ENCODE data around the gene PIP5K1B.

The PIP5K1B gene

GRCh38 chr9:68804911-68805889 is 100.2 kb downstream of the PIP5K1B start:
- Histone ChIP-seq H3K4me3 (ENCODE audit: low read length) (no peak overlapping the region), H3F3A (ENCODE audit: control insufficient read depth, insufficient read depth) (no peaks in the 10 kb centered on the region), H3K27ac (ENCODE audit: low read depth, low read length) (no peak overlapping the region), H3K9me3 (ENCODE audit: control insufficient read depth, insufficient read depth, low read length) (no peaks in the 10 kb centered on the region), H3K9me2 (replicated peaks; ENCODE audit: control insufficient read depth, low read length) (no peaks in the 10 kb centered on the region), H3K4me1 (ENCODE audit: control insufficient read depth, low read length) (peaks cover 14% of the 10 kb centered on the region), H3K79me2 (ENCODE audit: control insufficient read depth, low read length) (no peaks in the 10 kb centered on the region), H3K4me2 (ENCODE audit: low read length) (no peak overlapping the region), H4K20me1 (ENCODE audit: control insufficient read depth, insufficient read depth, low read depth, low read length) (no peaks in the 10 kb centered on the region), H3K36me3 (ENCODE audit: control insufficient read depth, low read length) (no peaks in the 10 kb centered on the region), H3K27me3 (ENCODE audit: control insufficient read depth, low read length) (no peaks in the 10 kb centered on the region; the same call in none of the 2 replicates)
- TF ChIP-seq, protein P1, sequence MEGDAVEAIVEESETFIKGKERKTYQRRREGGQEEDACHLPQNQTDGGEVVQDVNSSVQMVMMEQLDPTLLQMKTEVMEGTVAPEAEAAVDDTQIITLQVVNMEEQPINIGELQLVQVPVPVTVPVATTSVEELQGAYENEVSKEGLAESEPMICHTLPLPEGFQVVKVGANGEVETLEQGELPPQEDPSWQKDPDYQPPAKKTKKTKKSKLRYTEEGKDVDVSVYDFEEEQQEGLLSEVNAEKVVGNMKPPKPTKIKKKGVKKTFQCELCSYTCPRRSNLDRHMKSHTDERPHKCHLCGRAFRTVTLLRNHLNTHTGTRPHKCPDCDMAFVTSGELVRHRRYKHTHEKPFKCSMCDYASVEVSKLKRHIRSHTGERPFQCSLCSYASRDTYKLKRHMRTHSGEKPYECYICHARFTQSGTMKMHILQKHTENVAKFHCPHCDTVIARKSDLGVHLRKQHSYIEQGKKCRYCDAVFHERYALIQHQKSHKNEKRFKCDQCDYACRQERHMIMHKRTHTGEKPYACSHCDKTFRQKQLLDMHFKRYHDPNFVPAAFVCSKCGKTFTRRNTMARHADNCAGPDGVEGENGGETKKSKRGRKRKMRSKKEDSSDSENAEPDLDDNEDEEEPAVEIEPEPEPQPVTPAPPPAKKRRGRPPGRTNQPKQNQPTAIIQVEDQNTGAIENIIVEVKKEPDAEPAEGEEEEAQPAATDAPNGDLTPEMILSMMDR (IDR thresholded peaks at IDR 0.05; ENCODE audit: low read depth, low read length, poor library complexity, severe bottlenecking): no peak
- no peak for TF ChIP-seq EZH2phosphoT487 (IDR thresholded peaks at IDR 0.05; ENCODE audit: borderline replicate concordance, low read length)

GRCh38 chr9:68805890-68806517 is 101.0 kb downstream of the PIP5K1B start:
- Histone ChIP-seq H3K79me2 (ENCODE audit: control insufficient read depth, low read length) (no peaks in the 10 kb centered on the region), H3K27me3 (ENCODE audit: control insufficient read depth, low read length) (no peaks in the 10 kb centered on the region; the same call in none of the 2 replicates), H3K36me3 (ENCODE audit: control insufficient read depth, low read length) (no peaks in the 10 kb centered on the region), H3K9me3 (ENCODE audit: control insufficient read depth, insufficient read depth, low read length) (no peaks in the 10 kb centered on the region), H3K4me3 (ENCODE audit: low read length) (no peak overlapping the region), H4K20me1 (ENCODE audit: control insufficient read depth, insufficient read depth, low read depth, low read length) (no peaks in the 10 kb centered on the region), H3K9me2 (replicated peaks; ENCODE audit: control insufficient read depth, low read length) (no peaks in the 10 kb centered on the region), H3F3A (ENCODE audit: control insufficient read depth, insufficient read depth) (no peaks in the 10 kb centered on the region), H3K27ac (ENCODE audit: low read depth, low read length) (no peak overlapping the region), H3K4me2 (ENCODE audit: low read length) (no peak overlapping the region), H3K4me1 (ENCODE audit: control insufficient read depth, low read length) (peaks cover 14% of the 10 kb centered on the region)
- no peak for TF ChIP-seq EZH2phosphoT487 (IDR thresholded peaks at IDR 0.05; ENCODE audit: borderline replicate concordance, low read length)
- TF ChIP-seq, protein P1 (IDR thresholded peaks at IDR 0.05; ENCODE audit: low read depth, low read length, poor library complexity, severe bottlenecking): no peak

DNA sequence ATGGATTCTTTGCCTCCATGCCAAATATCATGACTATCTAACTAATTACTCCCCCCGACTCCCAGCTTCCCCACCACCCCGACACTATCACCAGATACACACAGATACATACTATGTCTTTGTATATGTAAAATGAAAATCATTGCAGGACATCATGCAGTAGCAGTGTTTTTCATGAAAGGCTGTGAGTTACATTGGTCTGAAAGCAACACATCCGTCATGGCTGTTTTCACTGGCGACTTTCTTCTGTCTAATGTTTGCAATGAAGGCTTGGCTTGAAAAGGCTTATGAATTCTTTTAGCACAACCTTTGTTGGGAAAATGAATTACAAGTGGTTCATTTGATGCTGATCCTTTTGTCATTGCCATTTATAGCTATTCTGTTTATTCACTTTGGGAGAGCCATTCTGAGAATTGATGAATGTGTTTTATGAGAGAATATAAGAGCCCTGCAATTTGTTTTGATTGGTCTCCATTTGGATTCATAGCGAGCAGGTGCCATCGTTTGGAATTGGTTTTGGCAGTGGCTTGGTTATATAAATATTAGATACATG is 103.4 kb downstream of the PIP5K1B start:
- Histone ChIP-seq H3F3A (ENCODE audit: control insufficient read depth, insufficient read depth) (no peaks in the 10 kb centered on the region), H3K27ac (ENCODE audit: low read depth, low read length) (no peak overlapping the region), H3K4me1 (ENCODE audit: control insufficient read depth, low read length) (peaks cover under 1% of the 10 kb centered on the region; the same call in 1 of the 2 replicates), H3K4me2 (ENCODE audit: low read length) (no peak overlapping the region), H3K79me2 (ENCODE audit: control insufficient read depth, low read length) (no peaks in the 10 kb centered on the region), H3K4me3 (ENCODE audit: low read length) (no peak overlapping the region), H4K20me1 (ENCODE audit: control insufficient read depth, insufficient read depth, low read depth, low read length) (no peaks in the 10 kb centered on the region), H3K36me3 (ENCODE audit: control insufficient read depth, low read length) (no peaks in the 10 kb centered on the region), H3K9me2 (replicated peaks; ENCODE audit: control insufficient read depth, low read length) (no peaks in the 10 kb centered on the region), H3K9me3 (ENCODE audit: control insufficient read depth, insufficient read depth, low read length) (no peaks in the 10 kb centered on the region), H3K27me3 (ENCODE audit: control insufficient read depth, low read length) (peaks cover 3% of the 10 kb centered on the region)
- TF ChIP-seq, protein P1 (IDR thresholded peaks at IDR 0.05; ENCODE audit: low read depth, low read length, poor library complexity, severe bottlenecking): no peak
- no peak for TF ChIP-seq EZH2phosphoT487 (IDR thresholded peaks at IDR 0.05; ENCODE audit: borderline replicate concordance, low read length)
